HG03575 (cell line): ENCODE data around the gene FOXN4.

Source experiments
- ATAC-seq: cut with Tn5 transposase; IDR thresholded peaks from one replicate; pipeline ENCODE4 v1.9.1; 2021; ENCODE audit not compliant: unreplicated experiment, insufficient number of reproducible peaks, low FRiP score; ENCODE audit errors: extremely low read depth

Gene FOXN4

GRCh38 chr12:109309381-109310246 is 530 bp upstream of the FOXN4 start:
- no peak for ATAC-seq

GRCh38 chr12:109307051-109307450 is 2.0 kb downstream of the FOXN4 start:
- ATAC-seq, result no peak

GRCh38 chr12:109305547-109305946 is 3.5 kb downstream of the FOXN4 start:
- no peak for ATAC-seq

- no peak for ATAC-seq
Observed at GRCh38 chr12:109304485-109304884, 4.6 kb downstream of the FOXN4 start.

GRCh38 chr12:109302770-109303169 is 6.3 kb downstream of the FOXN4 start:
- no peak for ATAC-seq

GRCh38 chr12:109302358-109302757 is 6.7 kb downstream of the FOXN4 start:
- no peak for ATAC-seq

GRCh38 chr12:109301643-109302168 is 7.4 kb downstream of the FOXN4 start:
- no peak for ATAC-seq

GRCh38 chr12:109299849-109300248 is 9.2 kb downstream of the FOXN4 start:
- ATAC-seq, result no peak

- no peak for ATAC-seq
Observed at GRCh38 chr12:109296431-109296830, 12.7 kb downstream of the FOXN4 start.

- no peak for ATAC-seq
Observed at GRCh38 chr12:109295764-109296425, 13.2 kb downstream of the FOXN4 start.

- ATAC-seq, result no peak
Observed at GRCh38 chr12:109294286-109294796, 14.7 kb downstream of the FOXN4 start.

GRCh38 chr12:109293106-109293505 is 16.0 kb downstream of the FOXN4 start:
- ATAC-seq, result no peak

GRCh38 chr12:109292342-109292711 is 16.8 kb downstream of the FOXN4 start:
- ATAC-seq, result no peak

- ATAC-seq, result no peak
Observed at GRCh38 chr12:109291521-109292341, 17.4 kb downstream of the FOXN4 start.

- ATAC-seq, result no peak
Observed at GRCh38 chr12:109291117-109291516, 18.0 kb downstream of the FOXN4 start.

GRCh38 chr12:109290061-109290460 is 19.0 kb downstream of the FOXN4 start:
- ATAC-seq, result no peak

- no peak for ATAC-seq
Observed at GRCh38 chr12:109289551-109289950, 19.5 kb downstream of the FOXN4 start.

GRCh38 chr12:109289004-109289403 is 20.1 kb downstream of the FOXN4 start:
- ATAC-seq, result no peak

- ATAC-seq, result no peak
Observed at GRCh38 chr12:109288571-109288970, 20.5 kb downstream of the FOXN4 start.
